ENCODE data around the gene KCNK5.

DNA sequence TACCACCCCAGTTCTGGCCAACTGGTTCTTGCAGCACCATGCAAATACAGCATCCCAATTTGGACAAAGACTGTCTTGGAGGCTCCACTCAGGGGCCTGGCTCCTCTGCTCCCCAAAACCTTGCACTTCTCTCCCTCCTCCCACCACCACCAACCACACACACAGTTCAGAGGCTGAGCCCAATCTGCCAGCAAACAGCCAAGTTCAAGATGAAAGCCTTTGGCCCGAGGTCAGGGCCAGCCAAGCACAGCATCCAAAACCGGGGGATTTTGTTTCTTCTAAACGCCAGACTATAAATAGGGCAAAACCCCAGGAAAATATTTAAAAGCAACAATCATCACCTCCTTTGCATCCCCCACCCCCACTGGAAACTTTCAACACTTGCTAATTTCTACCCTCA is 5.7 kb downstream of the KCNK5 start:
- TF ChIP-seq POLR2A (IDR thresholded peaks at IDR 0.05), result no peak
- TF ChIP-seq, protein P1, sequence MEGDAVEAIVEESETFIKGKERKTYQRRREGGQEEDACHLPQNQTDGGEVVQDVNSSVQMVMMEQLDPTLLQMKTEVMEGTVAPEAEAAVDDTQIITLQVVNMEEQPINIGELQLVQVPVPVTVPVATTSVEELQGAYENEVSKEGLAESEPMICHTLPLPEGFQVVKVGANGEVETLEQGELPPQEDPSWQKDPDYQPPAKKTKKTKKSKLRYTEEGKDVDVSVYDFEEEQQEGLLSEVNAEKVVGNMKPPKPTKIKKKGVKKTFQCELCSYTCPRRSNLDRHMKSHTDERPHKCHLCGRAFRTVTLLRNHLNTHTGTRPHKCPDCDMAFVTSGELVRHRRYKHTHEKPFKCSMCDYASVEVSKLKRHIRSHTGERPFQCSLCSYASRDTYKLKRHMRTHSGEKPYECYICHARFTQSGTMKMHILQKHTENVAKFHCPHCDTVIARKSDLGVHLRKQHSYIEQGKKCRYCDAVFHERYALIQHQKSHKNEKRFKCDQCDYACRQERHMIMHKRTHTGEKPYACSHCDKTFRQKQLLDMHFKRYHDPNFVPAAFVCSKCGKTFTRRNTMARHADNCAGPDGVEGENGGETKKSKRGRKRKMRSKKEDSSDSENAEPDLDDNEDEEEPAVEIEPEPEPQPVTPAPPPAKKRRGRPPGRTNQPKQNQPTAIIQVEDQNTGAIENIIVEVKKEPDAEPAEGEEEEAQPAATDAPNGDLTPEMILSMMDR (IDR thresholded peaks at IDR 0.05), result no peak
